HEK293 (cell line): ENCODE data around the gene ELL.

Source experiments
- CTCF ChIA-PET: fragments of 350-600 bp; formaldehyde crosslinking; extraction: SDS; loops from one replicate; lab custom pipeline; 2021; ENCODE audit warnings: antibody characterized with exemption; lab: Yijun Ruan, JAX
- POLR2A ChIA-PET: fragments of 300-600 bp; formaldehyde crosslinking; extraction: SDS; loops from one replicate; lab custom pipeline; 2020; ENCODE audit warnings: antibody characterized with exemption, inconsistent platforms; lab: Yijun Ruan, JAX
- H3K27ac ChIP-seq: fragments of 200-500 bp; sonication (Bioruptor generic); 2 replicates; pipeline ENCODE4 v1.5.1; 2014; ENCODE audit warnings: low read depth, low read length, control low read depth, inconsistent platforms; ENCODE audit errors: extremely low read depth
- H3K36me3 ChIP-seq, 2 experiments: fragments of 200-500 bp in 1 of 2; sonication (Bioruptor generic) in 1 of 2; 1 replicate in 1 of 2; 2 replicates in 1 of 2; pipeline ENCODE4 v1.5.1; 2014 to 2017; ENCODE audit warnings: inconsistent platforms in 2 of 2, low read length in 2 of 2; ENCODE audit not compliant: control insufficient read depth in 2 of 2, insufficient read depth in 1 of 2
- H3K4me1 ChIP-seq: fragments of 200-500 bp; sonication (Bioruptor generic); 2 replicates; pipeline ENCODE4 v1.5.1; 2014; ENCODE audit warnings: mild to moderate bottlenecking, low read length, inconsistent platforms; ENCODE audit not compliant: control insufficient read depth, insufficient read depth
- H3K4me3 ChIP-seq: 2 replicates; pipeline ENCODE4 v1.5.1; 2011; ENCODE audit warnings: low read depth, mild to moderate bottlenecking, control low read depth, low read length, moderate library complexity
- H3K9me3 ChIP-seq: fragments of 200-500 bp; sonication (Bioruptor generic); 2 replicates; pipeline ENCODE4 v1.5.1; 2014; ENCODE audit warnings: low read depth, low read length, inconsistent platforms; ENCODE audit not compliant: control insufficient read depth, insufficient read depth
- GFI1B ChIP-seq: fragments of 450-650 bp; formaldehyde crosslinking; IDR thresholded peaks from 2 replicates; pipeline ENCODE4 v1.5.1; 2016; ENCODE audit warnings: missing biosample characterization, missing genetic modification characterization
- GLIS2 ChIP-seq: fragments of 450-650 bp; formaldehyde crosslinking; IDR thresholded peaks from 2 replicates; pipeline ENCODE4 v1.5.1; 2016; ENCODE audit warnings: missing biosample characterization, missing genetic modification characterization
- INSM2 ChIP-seq: fragments of 450-650 bp; formaldehyde crosslinking; IDR thresholded peaks from 2 replicates; pipeline ENCODE4 v1.5.1; 2016; ENCODE audit warnings: missing biosample characterization, missing genetic modification characterization
- KLF7 ChIP-seq: fragments of 450-650 bp; formaldehyde crosslinking; IDR thresholded peaks from 2 replicates; pipeline ENCODE4 v1.5.1; 2016; ENCODE audit warnings: missing biosample characterization, missing genetic modification characterization, borderline replicate concordance
- KLF9 ChIP-seq: fragments of 450-650 bp; formaldehyde crosslinking; IDR thresholded peaks from 2 replicates; pipeline ENCODE4 v1.5.1; 2016; ENCODE audit warnings: missing biosample characterization, missing genetic modification characterization, low read depth
- OSR2 ChIP-seq: fragments of 450-650 bp; formaldehyde crosslinking; IDR thresholded peaks from 2 replicates; pipeline ENCODE4 v1.5.1; 2016; ENCODE audit warnings: missing biosample characterization, missing genetic modification characterization
- PRDM10 ChIP-seq: fragments of 450-650 bp; formaldehyde crosslinking; IDR thresholded peaks from 2 replicates; pipeline ENCODE4 v1.5.1; 2016; ENCODE audit warnings: missing biosample characterization, missing genetic modification characterization
- SALL2 ChIP-seq: fragments of 450-650 bp; formaldehyde crosslinking; IDR thresholded peaks from 2 replicates; pipeline ENCODE4 v1.5.0; 2017; ENCODE audit warnings: missing biosample characterization, mild to moderate bottlenecking, missing genetic modification characterization, borderline replicate concordance
- TSHZ1 ChIP-seq: fragments of 450-650 bp; formaldehyde crosslinking; IDR thresholded peaks from 2 replicates; pipeline ENCODE4 v1.5.1; 2016; ENCODE audit warnings: missing biosample characterization, missing genetic modification characterization, borderline replicate concordance
- WT1 ChIP-seq: fragments of 450-650 bp; formaldehyde crosslinking; IDR thresholded peaks from 2 replicates; pipeline ENCODE4 v1.5.1; 2016; ENCODE audit warnings: missing biosample characterization, missing genetic modification characterization
- ZBTB17 ChIP-seq: fragments of 450-650 bp; formaldehyde crosslinking; IDR thresholded peaks from 2 replicates; pipeline ENCODE4 v1.5.1; 2016; ENCODE audit warnings: missing biosample characterization, missing genetic modification characterization
- ZBTB48 ChIP-seq: fragments of 450-650 bp; formaldehyde crosslinking; IDR thresholded peaks from 2 replicates; pipeline ENCODE4 v1.5.1; 2016; ENCODE audit warnings: missing biosample characterization, missing genetic modification characterization
- ZFHX2 ChIP-seq: fragments of 450-650 bp; formaldehyde crosslinking; conservative IDR thresholded peaks from 2 replicates; pipeline ENCODE4 v1.5.1; 2016; ENCODE audit warnings: missing biosample characterization, missing genetic modification characterization
- ZFP3 ChIP-seq: fragments of 450-650 bp; formaldehyde crosslinking; IDR thresholded peaks from 2 replicates; pipeline ENCODE4 v1.5.1; 2016; ENCODE audit warnings: low read depth, missing biosample characterization, missing genetic modification characterization
- ZNF138 ChIP-seq: fragments of 450-650 bp; formaldehyde crosslinking; IDR thresholded peaks from 2 replicates; pipeline ENCODE4 v1.5.1; 2016; ENCODE audit warnings: missing biosample characterization, missing genetic modification characterization, borderline replicate concordance
- ZNF157 ChIP-seq: fragments of 450-650 bp; formaldehyde crosslinking; IDR thresholded peaks from 2 replicates; pipeline ENCODE4 v1.5.1; 2016; ENCODE audit warnings: missing biosample characterization, missing genetic modification characterization
- ZNF221 ChIP-seq: fragments of 450-650 bp; formaldehyde crosslinking; IDR thresholded peaks from 2 replicates; pipeline ENCODE4 v1.5.1; 2017; ENCODE audit warnings: missing biosample characterization, missing genetic modification characterization, borderline replicate concordance
- ZNF23 ChIP-seq: fragments of 450-650 bp; formaldehyde crosslinking; IDR thresholded peaks from 2 replicates; pipeline ENCODE4 v1.5.1; 2016; ENCODE audit warnings: missing biosample characterization, missing genetic modification characterization, borderline replicate concordance
- ZNF335 ChIP-seq: fragments of 450-650 bp; formaldehyde crosslinking; conservative IDR thresholded peaks from 2 replicates; pipeline ENCODE4 v1.5.1; 2016; ENCODE audit warnings: missing biosample characterization, missing genetic modification characterization
- ZNF366 ChIP-seq: fragments of 450-650 bp; formaldehyde crosslinking; conservative IDR thresholded peaks from 2 replicates; pipeline ENCODE4 v1.5.1; 2016; ENCODE audit warnings: missing biosample characterization, missing genetic modification characterization
- ZNF530 ChIP-seq: fragments of 450-650 bp; formaldehyde crosslinking; IDR thresholded peaks from 2 replicates; pipeline ENCODE4 v1.5.1; 2016; ENCODE audit warnings: low read depth, missing biosample characterization, missing genetic modification characterization
- ZNF558 ChIP-seq: fragments of 450-650 bp; formaldehyde crosslinking; IDR thresholded peaks from 2 replicates; pipeline ENCODE4 v1.5.1; 2016; ENCODE audit warnings: missing biosample characterization, missing genetic modification characterization
- ZNF580 ChIP-seq: fragments of 450-650 bp; formaldehyde crosslinking; IDR thresholded peaks from 2 replicates; pipeline ENCODE4 v1.5.1; 2016; ENCODE audit warnings: missing biosample characterization, missing genetic modification characterization
- ZNF621 ChIP-seq: fragments of 450-650 bp; formaldehyde crosslinking; IDR thresholded peaks from 2 replicates; pipeline ENCODE4 v1.5.1; 2017; ENCODE audit warnings: missing biosample characterization, missing genetic modification characterization
- ZNF623 ChIP-seq: fragments of 450-650 bp; formaldehyde crosslinking; IDR thresholded peaks from 2 replicates; pipeline ENCODE4 v1.5.1; 2016; ENCODE audit warnings: missing biosample characterization, missing genetic modification characterization
- ZNF664 ChIP-seq: fragments of 450-650 bp; formaldehyde crosslinking; IDR thresholded peaks from 2 replicates; pipeline ENCODE4 v1.5.1; 2016; ENCODE audit warnings: missing biosample characterization, missing genetic modification characterization
- ZNF677 ChIP-seq: fragments of 450-650 bp; IDR thresholded peaks from 2 replicates; pipeline ENCODE4 v1.5.0; 2018; ENCODE audit warnings: missing biosample characterization, mild to moderate bottlenecking, missing genetic modification characterization, moderate library complexity

Gene ELL

GRCh38 chr19:18439910-18440237 is 82.0 kb downstream of the ELL start (continued):
- TF ChIP-seq ZNF580 (tag by site-specific recombination) (0 out of 2 replicates have a peak, but pooled peaks have one; percentile 43), ZFHX2 (tag by site-specific recombination) (peak; percentile 82), ZBTB17 (no peak), ZNF138 (tag by site-specific recombination) (no peak), ZBTB48 (no peak), GLIS2 (tag by site-specific recombination) (no peak), OSR2 (no peak), ZNF558 (no peak), TSHZ1 (no peak), KLF7 (no peak), ZNF23 (tag by site-specific recombination) (no peak), ZNF157 (no peak)

- H3K4me1 ChIP-seq, result peaks cover 13% of the 10 kb centered on the region
- H3K4me3 ChIP-seq, result no peak overlapping the region
- no peaks in the 10 kb centered on the region for H3K9me3 ChIP-seq
- peaks cover 5 to 34% of the 10 kb centered on the region in 2 experiments; a peak in 2 of 3 replicates for H3K36me3 ChIP-seq
- CTCF ChIA-PET, result interaction anchor here (0.6 to 3.2 kb wide), 6 partner anchors 12 to 544 kb away, joined by 3 to 25 read pairs (median 4); partner anchors contain the start of gene REX1BD
- POLR2A ChIA-PET, result interaction anchor here (1.0 to 1.8 kb wide), 3 partner anchors 14 to 480 kb away, joined by 4 read pairs; partner anchors contain the start of genes COPE, DDX49 and UBA52
- peak overlapping the region; percentile 94 for H3K27ac ChIP-seq
- TF ChIP-seq SALL2 (tag by site-specific recombination), result no peak
- no peak for TF ChIP-seq GFI1B (tag by site-specific recombination)
- TF ChIP-seq INSM2 (tag by site-specific recombination), result no peak
- TF ChIP-seq ZNF335 (tag by site-specific recombination), result no peak; the same call in 1 of the 2 replicates
- 0 out of 2 replicates have a peak, but pooled peaks have one; percentile 1 for TF ChIP-seq ZBTB48
- TF ChIP-seq ZNF621 (tag by site-specific recombination), result no peak
- TF ChIP-seq ZNF157, result no peak
- TF ChIP-seq KLF9 (tag by site-specific recombination), result no peak
- TF ChIP-seq ZNF677 (tag by site-specific recombination), result no peak
- no peak for TF ChIP-seq ZNF530 (tag by site-specific recombination)
- TF ChIP-seq ZNF221 (tag by site-specific recombination), result no peak
- peak; percentile 79 for TF ChIP-seq ZNF664
- TF ChIP-seq ZNF366 (tag by site-specific recombination), result no peak
- TF ChIP-seq WT1, result no peak
- no peak for TF ChIP-seq ZNF623 (tag by site-specific recombination)
- peak; percentile 100 for TF ChIP-seq ZFP3 (tag by site-specific recombination)
- peak; percentile 43; the same call in 1 of the 2 replicates for TF ChIP-seq PRDM10
These were observed 82.6 kb downstream of the ELL start for GRCh38 chr19:18439025-18439909.
